K562 (cell line): Measurements from ENCODE around the gene TRIM38. TPM values are rescaled to one million over a fixed set of nuclear protein-coding genes. Genes with fewer than 3 reads are reported as not detected.

Experiments
- ARHGAP35 ChIP-seq: fragments of 450-650 bp; IDR thresholded peaks from 2 replicates; pipeline ENCODE4 v1.6.1; 2018; ENCODE audit not compliant: partially characterized antibody
- ELF4 ChIP-seq: fragments of 450-650 bp; formaldehyde crosslinking; IDR thresholded peaks from 2 replicates; pipeline ENCODE4 v1.4.0; 2022; ENCODE audit warnings: missing genetic modification characterization
- ERF ChIP-seq: fragments of 450-650 bp; formaldehyde crosslinking; IDR thresholded peaks from 2 replicates; pipeline ENCODE4 v1.4.0; 2020; ENCODE audit warnings: mild to moderate bottlenecking, mixed read lengths
- FOXA3 ChIP-seq, 2 experiments: fragments of 450-650 bp in 1 of 2; sonication (generic) in 1 of 2; formaldehyde crosslinking; IDR thresholded peaks in 1 of 2; conservative IDR thresholded peaks in 1 of 2; 2 replicates each; pipeline versions ENCODE4 v1.4.0 to v1.8.0; 2020 to 2022; ENCODE audit warnings: mild to moderate bottlenecking in 2 of 2, missing genetic modification reagents in 1 of 2
- FUS ChIP-seq: fragments of 200-400 bp; formaldehyde crosslinking; optimal IDR thresholded peaks from 2 replicates; pipeline ENCODE3; 2017; ENCODE audit warnings: low read depth, low read length
- HNRNPH1 ChIP-seq: fragments of 200-400 bp; formaldehyde crosslinking; optimal IDR thresholded peaks from 2 replicates; pipeline ENCODE3; 2017; ENCODE audit warnings: low read depth, mild to moderate bottlenecking, low read length, moderate library complexity
- HOXB6 ChIP-seq: fragments of 250-450 bp; sonication (Bioruptor Pico); IDR thresholded peaks from 2 replicates; pipeline ENCODE4 v1.5.1; 2022; ENCODE audit warnings: mild to moderate bottlenecking, borderline replicate concordance
- KAT7 ChIP-seq: sonication (generic); formaldehyde crosslinking; IDR thresholded peaks from 2 replicates; pipeline ENCODE4 v1.8.0; 2022; ENCODE audit warnings: missing genetic modification reagents, mild to moderate bottlenecking, borderline replicate concordance
- MEF2D ChIP-seq: conservative IDR thresholded peaks from 2 replicates; pipeline ENCODE4 v1.6.1; 2016; ENCODE audit warnings: low read depth, missing genetic modification characterization, missing compliant biosample characterization
- MYC ChIP-seq, 2 experiments: fragments of 250-450 bp in 1 of 2; sonication (Bioruptor Pico) in 1 of 2; IDR thresholded peaks; 2 replicates each; pipeline versions ENCODE4 v1.5.1 to v1.6.1; 2012 to 2021; ENCODE audit warnings: low read depth in 2 of 2, borderline replicate concordance in 1 of 2, improper control_type of control experiment in 1 of 2, low read length in 1 of 2, mild to moderate bottlenecking in 1 of 2, moderate library complexity in 1 of 2
- NFXL1 ChIP-seq: fragments of 450-650 bp; formaldehyde crosslinking; IDR thresholded peaks from 2 replicates; pipeline ENCODE4 v1.4.0; 2021; ENCODE audit warnings: mild to moderate bottlenecking
- POLR2AphosphoS2 ChIP-seq: IDR thresholded peaks from 2 replicates; pipeline ENCODE4 v1.6.1; 2012; ENCODE audit warnings: low read length, improper control_type of control experiment
- RBM17 ChIP-seq: fragments of 200-400 bp; formaldehyde crosslinking; IDR thresholded peaks from 2 replicates; pipeline ENCODE4 v1.6.1; 2017; ENCODE audit warnings: low read depth, mild to moderate bottlenecking, low read length, borderline replicate concordance
- SLC30A9 ChIP-seq: fragments of 250-450 bp; sonication (Bioruptor Pico); IDR thresholded peaks from 2 replicates; pipeline ENCODE4 v1.8.0; 2022; ENCODE audit warnings: mild to moderate bottlenecking, moderate library complexity
- SMAD3 ChIP-seq: fragments of 450-650 bp; formaldehyde crosslinking; conservative IDR thresholded peaks from 2 replicates; pipeline ENCODE4 v1.4.0; 2020; ENCODE audit warnings: mild to moderate bottlenecking
- SRSF7 ChIP-seq: fragments of 200-400 bp; formaldehyde crosslinking; optimal IDR thresholded peaks from 2 replicates; pipeline ENCODE3; 2017; ENCODE audit warnings: mild to moderate bottlenecking, low read depth, low read length
- ZFP1 ChIP-seq: fragments of 450-650 bp; formaldehyde crosslinking; IDR thresholded peaks from 2 replicates; pipeline ENCODE4 v1.4.0; 2020; ENCODE audit warnings: mild to moderate bottlenecking, mixed read lengths
- ZNF212 ChIP-seq: fragments of 450-650 bp; formaldehyde crosslinking; IDR thresholded peaks from 2 replicates; pipeline ENCODE4 v1.4.0; 2020; ENCODE audit warnings: mild to moderate bottlenecking
- ZNF316 ChIP-seq: fragments of 450-650 bp; IDR thresholded peaks from 2 replicates; pipeline ENCODE4 v1.6.1; 2016
- ZNF444 ChIP-seq: fragments of 250-450 bp; sonication (Bioruptor Pico); IDR thresholded peaks from 2 replicates; pipeline ENCODE4 v1.4.0; 2020; ENCODE audit warnings: mild to moderate bottlenecking, moderate library complexity
- ZNF507 ChIP-seq: conservative IDR thresholded peaks from 2 replicates; pipeline ENCODE4 v1.6.1; 2017; ENCODE audit warnings: missing genetic modification characterization, missing compliant biosample characterization
- ZNF57 ChIP-seq: fragments of 450-650 bp; formaldehyde crosslinking; IDR thresholded peaks from 2 replicates; pipeline ENCODE4 v1.4.0; 2020; ENCODE audit warnings: mild to moderate bottlenecking, moderate library complexity
- ZNF586 ChIP-seq: fragments of 450-650 bp; formaldehyde crosslinking; conservative IDR thresholded peaks from 2 replicates; pipeline ENCODE4 v1.4.0; 2020; ENCODE audit warnings: mild to moderate bottlenecking, moderate library complexity
- ZNF780A ChIP-seq: fragments of 250-450 bp; sonication (Bioruptor Pico); IDR thresholded peaks from 2 replicates; pipeline ENCODE4 v1.5.0; 2021; ENCODE audit warnings: mild to moderate bottlenecking
- polyA plus RNA-seq, 8 experiments: library from polyadenylated mRNA; depleted of rRNA in 4 of 8; stranded (reverse) in 5 of 8; unstranded in 3 of 8; fragments of >200 nt; fragmentation: Nextera tagmentation in 2 of 8; fragmentation: Illumina TruSeq in 1 of 8; extraction: Ambion mirVana in 2 of 8; extraction: Trizol in 1 of 8; gene quantifications; 2 replicates each; pipeline versions ENCODE4 v1.2.1 to v1.2.3, GENCODE V29; 2011 to 2014; ENCODE audit warnings: inconsistent platforms in 1 of 8, missing spikeins in 1 of 8
- total RNA-seq, 7 experiments: library from RNA; depleted of rRNA in 6 of 7; stranded (reverse); fragments of >200 nt in 6 of 7; fragmentation: Illumina TruSeq in 2 of 7; extraction: Trizol in 2 of 7; gene quantifications; 2 replicates each; pipeline versions ENCODE4 v1.2.1 to v1.2.3, GENCODE V29; 2011 to 2021; ENCODE audit warnings: low replicate concordance in 1 of 7
- TF ChIP-seq, protein P1 (sequence below): fragments of 450-650 bp; formaldehyde crosslinking; IDR thresholded peaks from 2 replicates; pipeline ENCODE4 v1.4.0; 2022; ENCODE audit warnings: missing genetic modification characterization
- TF ChIP-seq, protein P2 (sequence below): fragments of 250-450 bp; sonication (Bioruptor Pico); IDR thresholded peaks from 2 replicates; pipeline ENCODE4 v1.9.0; 2021; ENCODE audit warnings: mild to moderate bottlenecking
- TF ChIP-seq, protein P3 (sequence below): fragments of 250-450 bp; sonication (Bioruptor Pico); IDR thresholded peaks from 2 replicates; pipeline ENCODE4 v1.5.0; 2021
- TF ChIP-seq, protein P4 (sequence below): fragments of 250-450 bp; sonication (Bioruptor Pico); IDR thresholded peaks from 2 replicates; pipeline ENCODE4 v1.6.1; 2021; ENCODE audit warnings: mild to moderate bottlenecking

TRIM38 gene
- total and polyA plus RNA-seq, 9 of the 15 experiments (the other 6 are each of a cell fraction or from before 2014, with no cell fraction given) = 1.7 to 6.7 (median 6.3) TPM

DNA sequence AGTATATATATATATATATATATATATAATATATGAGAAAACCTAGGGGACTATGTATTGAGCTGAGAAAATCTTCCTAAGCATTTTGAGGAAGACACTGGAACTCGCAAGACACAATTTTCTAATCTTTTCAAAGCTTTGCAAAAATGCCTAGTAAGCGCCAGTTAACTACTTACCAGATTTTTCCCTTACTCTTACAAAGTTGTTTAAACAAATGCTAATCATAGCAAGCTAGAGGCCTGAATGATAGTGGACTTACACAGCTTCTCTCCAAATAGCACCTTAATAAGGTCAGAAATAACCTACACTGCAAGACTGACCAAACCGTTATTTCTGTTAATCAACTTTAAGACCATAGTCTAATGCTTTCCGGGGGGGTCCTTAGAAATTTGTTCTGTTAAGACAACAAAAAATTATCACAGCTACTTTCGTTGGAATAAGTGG, 68.6 kb downstream of the TRIM38 start (continued):
- TF ChIP-seq ZFP1 (CRISPR knock-in tag) (0 out of 2 replicates have a peak, but pooled peaks have one; percentile 63), KAT7 (no peak), ZNF507 (no peak), SMAD3 (peak; percentile 77), ZNF586 (CRISPR knock-in tag) (peak; percentile 89), MEF2D (tag) (0 out of 2 replicates have a peak, but pooled peaks have one; percentile 14), MYC (IDR thresholded peaks at IDR 0.05; ENCODE audit: low read depth, low read length) (no peak), MYC (CRISPR knock-in tag; IDR thresholded peaks at IDR 0.05; ENCODE audit: borderline replicate concordance, low read depth) (no peak), FOXA3 (CRISPR knock-in tag; conservative IDR thresholded peaks at IDR 0.05 in 1 of 2, IDR thresholded peaks at IDR 0.05 in 1 of 2) (peak in 1 of 2 experiments; percentile 74; a peak in 2 of 4 replicates), ZNF316 (peak; percentile 43), FUS (peak; percentile 67), SRSF7 (no peak), ARHGAP35 (peak; percentile 54), POLR2AphosphoS2 (peak; percentile 28; the same call in 1 of the 2 replicates), ZNF212 (CRISPR knock-in tag) (peak; percentile 94), SLC30A9 (CRISPR knock-in tag) (no peak), HOXB6 (CRISPR knock-in tag) (peak; percentile 94), RBM17 (no peak), ZNF780A (CRISPR knock-in tag) (0 out of 2 replicates have a peak, but pooled peaks have one; percentile 27), NFXL1 (CRISPR knock-in tag) (0 out of 2 replicates have a peak, but pooled peaks have one; percentile 78), ZNF444 (CRISPR knock-in tag) (peak; percentile 70; the same call in 1 of the 2 replicates), HNRNPH1 (no peak), ERF (CRISPR knock-in tag) (peak; percentile 92), ELF4 (peak; percentile 68), ZNF57 (peak; percentile 79; the same call in 1 of the 2 replicates)
- TF ChIP-seq, protein P1, sequence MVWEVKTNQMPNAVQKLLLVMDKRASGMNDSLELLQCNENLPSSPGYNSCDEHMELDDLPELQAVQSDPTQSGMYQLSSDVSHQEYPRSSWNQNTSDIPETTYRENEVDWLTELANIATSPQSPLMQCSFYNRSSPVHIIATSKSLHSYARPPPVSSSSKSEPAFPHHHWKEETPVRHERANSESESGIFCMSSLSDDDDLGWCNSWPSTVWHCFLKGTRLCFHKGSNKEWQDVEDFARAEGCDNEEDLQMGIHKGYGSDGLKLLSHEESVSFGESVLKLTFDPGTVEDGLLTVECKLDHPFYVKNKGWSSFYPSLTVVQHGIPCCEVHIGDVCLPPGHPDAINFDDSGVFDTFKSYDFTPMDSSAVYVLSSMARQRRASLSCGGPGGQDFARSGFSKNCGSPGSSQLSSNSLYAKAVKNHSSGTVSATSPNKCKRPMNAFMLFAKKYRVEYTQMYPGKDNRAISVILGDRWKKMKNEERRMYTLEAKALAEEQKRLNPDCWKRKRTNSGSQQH = peak; percentile 97
- TF ChIP-seq, protein P2, sequence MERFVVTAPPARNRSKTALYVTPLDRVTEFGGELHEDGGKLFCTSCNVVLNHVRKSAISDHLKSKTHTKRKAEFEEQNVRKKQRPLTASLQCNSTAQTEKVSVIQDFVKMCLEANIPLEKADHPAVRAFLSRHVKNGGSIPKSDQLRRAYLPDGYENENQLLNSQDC (CRISPR knock-in tag) = peak; percentile 99
- TF ChIP-seq, protein P3, sequence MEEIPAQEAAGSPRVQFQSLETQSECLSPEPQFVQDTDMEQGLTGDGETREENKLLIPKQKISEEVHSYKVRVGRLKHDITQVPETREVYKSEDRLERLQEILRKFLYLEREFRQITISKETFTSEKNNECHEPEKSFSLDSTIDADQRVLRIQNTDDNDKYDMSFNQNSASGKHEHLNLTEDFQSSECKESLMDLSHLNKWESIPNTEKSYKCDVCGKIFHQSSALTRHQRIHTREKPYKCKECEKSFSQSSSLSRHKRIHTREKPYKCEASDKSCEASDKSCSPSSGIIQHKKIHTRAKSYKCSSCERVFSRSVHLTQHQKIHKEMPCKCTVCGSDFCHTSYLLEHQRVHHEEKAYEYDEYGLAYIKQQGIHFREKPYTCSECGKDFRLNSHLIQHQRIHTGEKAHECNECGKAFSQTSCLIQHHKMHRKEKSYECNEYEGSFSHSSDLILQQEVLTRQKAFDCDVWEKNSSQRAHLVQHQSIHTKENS (CRISPR knock-in tag) = peak; percentile 57; the same call in 1 of the 2 replicates
- TF ChIP-seq, protein P4, sequence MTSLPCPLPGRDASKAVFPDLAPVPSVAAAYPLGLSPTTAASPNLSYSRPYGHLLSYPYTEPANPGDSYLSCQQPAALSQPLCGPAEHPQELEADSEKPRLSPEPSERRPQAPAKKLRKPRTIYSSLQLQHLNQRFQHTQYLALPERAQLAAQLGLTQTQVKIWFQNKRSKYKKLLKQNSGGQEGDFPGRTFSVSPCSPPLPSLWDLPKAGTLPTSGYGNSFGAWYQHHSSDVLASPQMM (CRISPR knock-in tag) = peak; percentile 89
